Mammary epithelial cell (primary cell): ENCODE data around the gene FSTL3.

ENCODE experiments used
- EZH2 ChIP-seq: IDR thresholded peaks from 2 replicates; pipeline ENCODE4 v1.6.1; 2012; ENCODE audit warnings: low read length, inconsistent platforms, borderline replicate concordance
- TF ChIP-seq, protein P1 (sequence below), 2 donors: IDR thresholded peaks in 1 of 2; conservative IDR thresholded peaks in 1 of 2; 2 replicates each; pipeline ENCODE4 v1.5.1; 2011 to 2012; ENCODE audit warnings: inconsistent platforms in 2 of 2, low read length in 2 of 2, mild to moderate bottlenecking in 2 of 2, control low read depth in 1 of 2, low read depth in 1 of 2; ENCODE audit not compliant: insufficient read depth in 1 of 2; ENCODE audit errors: extremely low read depth in 1 of 2

- TF ChIP-seq, protein P1, sequence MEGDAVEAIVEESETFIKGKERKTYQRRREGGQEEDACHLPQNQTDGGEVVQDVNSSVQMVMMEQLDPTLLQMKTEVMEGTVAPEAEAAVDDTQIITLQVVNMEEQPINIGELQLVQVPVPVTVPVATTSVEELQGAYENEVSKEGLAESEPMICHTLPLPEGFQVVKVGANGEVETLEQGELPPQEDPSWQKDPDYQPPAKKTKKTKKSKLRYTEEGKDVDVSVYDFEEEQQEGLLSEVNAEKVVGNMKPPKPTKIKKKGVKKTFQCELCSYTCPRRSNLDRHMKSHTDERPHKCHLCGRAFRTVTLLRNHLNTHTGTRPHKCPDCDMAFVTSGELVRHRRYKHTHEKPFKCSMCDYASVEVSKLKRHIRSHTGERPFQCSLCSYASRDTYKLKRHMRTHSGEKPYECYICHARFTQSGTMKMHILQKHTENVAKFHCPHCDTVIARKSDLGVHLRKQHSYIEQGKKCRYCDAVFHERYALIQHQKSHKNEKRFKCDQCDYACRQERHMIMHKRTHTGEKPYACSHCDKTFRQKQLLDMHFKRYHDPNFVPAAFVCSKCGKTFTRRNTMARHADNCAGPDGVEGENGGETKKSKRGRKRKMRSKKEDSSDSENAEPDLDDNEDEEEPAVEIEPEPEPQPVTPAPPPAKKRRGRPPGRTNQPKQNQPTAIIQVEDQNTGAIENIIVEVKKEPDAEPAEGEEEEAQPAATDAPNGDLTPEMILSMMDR (conservative IDR thresholded peaks at IDR 0.05 in 1 of 2, IDR thresholded peaks at IDR 0.05 in 1 of 2; ENCODE audit: extremely low read depth in 1 of 2, insufficient read depth in 1 of 2, low read depth in 1 of 2, low read length in 2 of 2), result no peak
- no peak for TF ChIP-seq EZH2
Observed at GRCh38 chr19:651991-652390, 24.2 kb upstream of the FSTL3 start.
